Stomach (tissue), 9 donors: ENCODE results near the gene RPTOR. TPM values are rescaled to one million over a fixed set of nuclear protein-coding genes. Genes with fewer than 3 reads are reported as not detected.

ENCODE experiments used
- DNase-seq, 2 donors: peaks; one replicate each; pipeline versions ENCODE4 v3.0.0 to v3.0.0-alpha.2; 2013 to 2019
- H3K27ac ChIP-seq, 5 donors: fragments of 200-600 bp in 4 of 5; sonication (generic) in 4 of 5; one replicate each; pipeline ENCODE4 v1.5.1; 2013 to 2019; ENCODE audit warnings: mild to moderate bottlenecking in 1 of 5, moderate library complexity in 1 of 5
- H3K27me3 ChIP-seq, 3 donors: fragments of 200-600 bp; sonication (generic); one replicate each; pipeline ENCODE4 v1.5.1; 2017 to 2019; ENCODE audit warnings: mixed run types in 1 of 3
- H3K36me3 ChIP-seq, 4 donors: fragments of 200-600 bp; sonication (generic); 1 replicate in 3 of 4; 2 replicates in 1 of 4; pipeline ENCODE4 v1.5.1; 2016 to 2019
- H3K4me1 ChIP-seq, 4 donors: fragments of 200-600 bp; sonication (generic); one replicate each; pipeline ENCODE4 v1.5.1; 2016 to 2019
- H3K4me3 ChIP-seq, 4 donors: fragments of 200-600 bp; sonication (generic) in 3 of 4; one replicate each; pipeline ENCODE4 v1.5.1; 2016 to 2019; ENCODE audit warnings: mild to moderate bottlenecking in 1 of 4
- H3K9me3 ChIP-seq, 4 donors: fragments of 200-600 bp; sonication (generic); one replicate each; pipeline ENCODE4 v1.5.1; 2016 to 2019
- EP300 ChIP-seq: sonication (generic); formaldehyde crosslinking; IDR thresholded peaks from one replicate; pipeline ENCODE4 v1.6.1; 2017; ENCODE audit warnings: antibody characterized with exemption
- POLR2A ChIP-seq, 4 donors: fragments of 450-650 bp; IDR thresholded peaks; one replicate each; pipeline ENCODE4 v1.6.1; 2016; ENCODE audit warnings: antibody characterized with exemption in 4 of 4, control low read depth in 2 of 4, mild to moderate bottlenecking in 1 of 4, moderate library complexity in 1 of 4
- POLR2AphosphoS5 ChIP-seq, 3 donors: sonication (generic); formaldehyde crosslinking; IDR thresholded peaks; one replicate each; pipeline ENCODE4 v1.6.1; 2016; ENCODE audit warnings: antibody characterized with exemption in 3 of 3
- WGBS, 5 donors: extraction: QIAGEN DNeasy Blood & Tissue Kit in 3 of 5; methylation state at CpG; one replicate each; pipeline versions ENCODE4 v1.1.5 to v1.1.7; 2013 to 2018; 5-methylcytosine and 5-hydroxymethylcytosine counted together
- intact Hi-C: fragments of 100-400 bp; cut with DNase I; formaldehyde crosslinking; loops from one replicate; pipeline ENCODE4 v1.15.1; 2023; ENCODE audit warnings: low total_unique reads
- polyA plus RNA-seq, 3 donors: library from polyadenylated mRNA; stranded (reverse); fragments of 200-250 nt; gene quantifications; one replicate each; pipeline ENCODE4 v1.2.3, GENCODE V29; 2013
- total RNA-seq, 5 donors: library from RNA; depleted of rRNA; stranded (reverse); fragments of >200 nt; gene quantifications; one replicate each; pipeline versions ENCODE4 v1.1.0 to v1.2.3, GENCODE V29; 2014 to 2016
- TF ChIP-seq, protein P1 (sequence below), 7 experiments: fragments of 450-650 bp in 4 of 7; fragments of 200-600 bp in 3 of 7; sonication (generic) in 3 of 7; IDR thresholded peaks; one replicate each; pipeline ENCODE4 v1.5.1; 2016 to 2019; ENCODE audit warnings: antibody characterized with exemption in 7 of 7, control low read depth in 2 of 7, mild to moderate bottlenecking in 1 of 7
- donor health status: healthy with polysubstance abuse.
- donor health status: Bipolar disorder and iron deficiency.
- donor health status: healthy.

The RPTOR gene
- total and polyA plus RNA-seq, 8 donors = 3.8 to 103 (median 19.3) TPM

DNA sequence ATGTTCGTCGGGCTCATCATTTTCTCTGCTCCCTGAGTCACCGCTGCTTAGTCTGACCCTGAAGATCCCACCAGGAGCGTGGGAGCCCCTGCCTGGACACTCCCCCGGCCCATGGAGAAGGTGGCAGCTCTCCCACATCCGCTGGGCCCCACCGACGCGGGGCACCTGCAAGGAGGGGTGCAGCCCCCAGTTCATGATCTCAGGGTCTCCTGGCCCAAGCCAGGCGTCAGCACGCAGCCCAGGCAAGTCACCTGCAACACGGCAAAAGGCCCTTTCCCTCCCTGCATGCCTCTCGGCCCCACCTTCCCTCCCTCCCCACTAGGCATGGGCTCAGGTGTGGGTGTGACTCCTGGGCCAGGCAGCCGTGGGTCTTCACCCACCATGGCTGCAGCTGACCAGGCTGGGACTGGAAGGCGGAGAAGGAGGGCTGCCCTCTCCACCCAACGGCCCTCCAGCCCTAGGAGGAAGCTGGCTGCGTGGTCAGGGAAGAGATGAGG is 437.3 kb downstream of the RPTOR start:
- Histone ChIP-seq H3K27me3 (peaks cover 0 to 37% (median 25%) of the 10 kb centered on the region in 3 donors), H3K4me3 (no peak overlapping the region), H3K4me1 (peaks cover 7 to 21% (median 13%) of the 10 kb centered on the region in 4 donors), H3K36me3 (no peaks in the 10 kb centered on the region), H3K27ac (no peak overlapping the region), H3K9me3 (no peaks in the 10 kb centered on the region)
- no peak for TF ChIP-seq POLR2A (IDR thresholded peaks at IDR 0.05)
- TF ChIP-seq, protein P1, sequence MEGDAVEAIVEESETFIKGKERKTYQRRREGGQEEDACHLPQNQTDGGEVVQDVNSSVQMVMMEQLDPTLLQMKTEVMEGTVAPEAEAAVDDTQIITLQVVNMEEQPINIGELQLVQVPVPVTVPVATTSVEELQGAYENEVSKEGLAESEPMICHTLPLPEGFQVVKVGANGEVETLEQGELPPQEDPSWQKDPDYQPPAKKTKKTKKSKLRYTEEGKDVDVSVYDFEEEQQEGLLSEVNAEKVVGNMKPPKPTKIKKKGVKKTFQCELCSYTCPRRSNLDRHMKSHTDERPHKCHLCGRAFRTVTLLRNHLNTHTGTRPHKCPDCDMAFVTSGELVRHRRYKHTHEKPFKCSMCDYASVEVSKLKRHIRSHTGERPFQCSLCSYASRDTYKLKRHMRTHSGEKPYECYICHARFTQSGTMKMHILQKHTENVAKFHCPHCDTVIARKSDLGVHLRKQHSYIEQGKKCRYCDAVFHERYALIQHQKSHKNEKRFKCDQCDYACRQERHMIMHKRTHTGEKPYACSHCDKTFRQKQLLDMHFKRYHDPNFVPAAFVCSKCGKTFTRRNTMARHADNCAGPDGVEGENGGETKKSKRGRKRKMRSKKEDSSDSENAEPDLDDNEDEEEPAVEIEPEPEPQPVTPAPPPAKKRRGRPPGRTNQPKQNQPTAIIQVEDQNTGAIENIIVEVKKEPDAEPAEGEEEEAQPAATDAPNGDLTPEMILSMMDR (IDR thresholded peaks at IDR 0.05) = no peak
- TF ChIP-seq POLR2AphosphoS5 (IDR thresholded peaks at IDR 0.05) = no peak
- TF ChIP-seq EP300 = no peak
- intact Hi-C loops = loop anchor here (5.0 kb wide), 1 partner anchor 555 kb away; no protein-coding TSS in a partner anchor
- WGBS, 5 donors = 53 to 74% (median 59%) methylated on average over 15 to 17 of the region's 17 CpGs
- DNase-seq = no peak

DNA sequence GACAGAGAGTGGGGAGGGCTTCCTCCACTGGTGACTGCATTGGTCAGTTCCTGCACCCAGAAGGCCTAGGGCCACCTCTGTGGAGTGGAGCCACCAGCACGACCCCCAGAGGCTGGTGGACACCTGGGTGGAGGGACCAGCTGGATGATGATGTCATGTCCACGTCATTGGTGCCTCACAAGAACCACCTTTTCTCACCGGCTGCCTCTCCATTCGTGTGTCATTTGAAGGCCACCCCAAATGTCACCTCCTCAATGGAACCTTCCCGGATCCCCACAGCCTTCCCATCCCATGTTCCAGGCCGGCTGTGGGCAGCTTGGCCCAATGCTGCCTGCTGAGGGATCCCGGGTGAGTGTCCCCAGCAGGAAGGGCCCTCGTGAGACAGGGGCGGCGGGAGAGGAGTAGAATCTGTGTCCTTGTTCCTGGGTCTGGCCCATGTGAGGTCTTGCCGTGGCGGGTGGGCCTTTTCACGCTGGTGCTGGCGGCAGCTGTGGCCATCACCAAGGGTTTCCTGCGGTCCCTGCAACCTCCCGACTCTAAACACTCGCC is 437.9 kb downstream of the RPTOR start:
- no peak for DNase-seq
- H3K27me3 ChIP-seq = peaks cover 0 to 37% (median 25%) of the 10 kb centered on the region in 3 donors
- no peaks in the 10 kb centered on the region for H3K9me3 ChIP-seq
- no peaks in the 10 kb centered on the region for H3K36me3 ChIP-seq
- H3K4me3 ChIP-seq = no peak overlapping the region
- peaks cover 7 to 21% (median 15%) of the 10 kb centered on the region in 4 donors for H3K4me1 ChIP-seq
- peak overlapping the region in 1 of 5 donors; percentile 40 for H3K27ac ChIP-seq
- intact Hi-C loops = loop anchor here (5.0 kb wide), 1 partner anchor 555 kb away; no protein-coding TSS in a partner anchor
- TF ChIP-seq POLR2AphosphoS5 (IDR thresholded peaks at IDR 0.05) = no peak
- no peak for TF ChIP-seq EP300
- TF ChIP-seq, protein P1 (IDR thresholded peaks at IDR 0.05) = no peak
- WGBS, 5 donors = 77 to 82% (median 81%) methylated on average over 10 to 17 of the region's 17 CpGs

DNA sequence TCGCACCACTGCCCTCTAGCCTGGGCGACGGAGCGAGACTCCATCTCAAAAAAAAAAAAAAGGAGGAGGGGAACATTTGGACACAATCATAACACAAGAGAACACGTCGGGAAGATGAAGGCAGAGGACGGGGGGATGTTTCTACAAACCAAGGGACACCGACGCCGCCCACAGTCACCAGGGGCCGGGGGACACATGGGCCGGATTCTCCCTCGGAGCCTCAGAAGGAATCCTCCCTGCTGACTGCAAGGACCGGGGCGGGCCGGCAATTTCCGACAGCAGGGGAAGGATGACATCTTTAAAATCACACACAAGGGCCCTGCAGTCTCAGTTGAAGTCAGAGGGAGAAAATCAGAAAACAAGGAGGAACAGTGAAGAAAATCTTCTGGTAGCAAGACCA is 438.9 kb downstream of the RPTOR start:
- no peak overlapping the region for H3K4me3 ChIP-seq
- intact Hi-C loops = loop anchor here (5.0 kb wide), 1 partner anchor 556 kb away; no protein-coding TSS in a partner anchor
- H3K27me3 ChIP-seq = peaks cover 0 to 37% (median 25%) of the 10 kb centered on the region in 3 donors
- H3K36me3 ChIP-seq = no peaks in the 10 kb centered on the region
- TF ChIP-seq POLR2A (IDR thresholded peaks at IDR 0.05) (no peak), EP300 (no peak), POLR2AphosphoS5 (IDR thresholded peaks at IDR 0.05) (no peak)
- TF ChIP-seq, protein P1 (IDR thresholded peaks at IDR 0.05) = no peak
- no peak for DNase-seq
- peak overlapping the region in 1 of 5 donors; percentile 75 for H3K27ac ChIP-seq
- 77 to 89% (median 83%) methylated on average over 17 of the region's 17 CpGs for WGBS, 5 donors
- no peaks in the 10 kb centered on the region for H3K9me3 ChIP-seq
- peaks cover 7 to 29% (median 19%) of the 10 kb centered on the region in 4 donors for H3K4me1 ChIP-seq

DNA sequence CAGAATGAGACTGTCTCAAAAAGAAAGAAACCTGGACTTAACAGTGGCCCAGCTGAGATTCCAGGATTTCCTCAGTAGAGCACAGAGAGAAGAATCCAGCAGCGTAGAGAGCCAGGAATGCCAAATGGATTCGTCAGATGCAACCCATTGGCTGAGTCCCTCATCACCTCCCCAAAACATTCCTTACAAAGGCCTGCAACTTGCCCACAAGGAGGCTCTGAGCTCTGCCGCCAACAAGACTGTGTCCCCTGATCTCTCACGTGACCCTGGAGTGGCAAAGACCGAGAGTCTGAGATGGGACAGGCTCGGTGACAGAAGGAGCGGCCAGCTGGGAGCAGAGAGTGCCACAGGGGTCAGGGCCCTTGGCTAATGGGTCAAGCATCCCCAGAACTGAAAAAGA is 440.1 kb downstream of the RPTOR start:
- intact Hi-C loops = loop anchor here (5.0 kb wide), 1 partner anchor 557 kb away; no protein-coding TSS in a partner anchor
- no peak for DNase-seq
- TF ChIP-seq, protein P1 (IDR thresholded peaks at IDR 0.05) = no peak
- peak in 1 of 3 donors; percentile 45 for TF ChIP-seq POLR2AphosphoS5 (IDR thresholded peaks at IDR 0.05)
- Histone ChIP-seq H3K9me3 (no peaks in the 10 kb centered on the region), H3K4me3 (no peak overlapping the region), H3K4me1 (peaks cover 17 to 41% (median 30%) of the 10 kb centered on the region in 4 donors), H3K27me3 (peaks cover 0 to 27% (median 23%) of the 10 kb centered on the region in 3 donors), H3K27ac (peak overlapping the region in 3 of 5 donors; percentile 35 to 75 (median 44)), H3K36me3 (no peaks in the 10 kb centered on the region)
- 35 to 48% (median 40%) methylated on average over 5 to 7 of the region's 7 CpGs for WGBS, 5 donors
